ENCODE results near the gene THBS3.
A peak's percentile ranks its signal among the peaks of the same experiment; 100 is the strongest.

The THBS3 gene

GRCh38 chr1:155177918-155178281 is 29.8 kb downstream of the THBS3 start:
- no peak overlapping the region for H3K4me3 ChIP-seq (ENCODE audit: low read length)
- H3K36me3 ChIP-seq (ENCODE audit: control insufficient read depth, insufficient read depth, low read length) = no peaks in the 10 kb centered on the region
- no peak overlapping the region for H3K9ac ChIP-seq (ENCODE audit: low read length)
- peaks cover 5% of the 10 kb centered on the region for H3K27me3 ChIP-seq (ENCODE audit: control insufficient read depth, insufficient read depth, low read length)
- H3K4me1 ChIP-seq (ENCODE audit: control insufficient read depth, insufficient read depth, low read length) = peaks cover 4% of the 10 kb centered on the region
- H3K27ac ChIP-seq (ENCODE audit: low read depth, low read length) = no peak overlapping the region

DNA sequence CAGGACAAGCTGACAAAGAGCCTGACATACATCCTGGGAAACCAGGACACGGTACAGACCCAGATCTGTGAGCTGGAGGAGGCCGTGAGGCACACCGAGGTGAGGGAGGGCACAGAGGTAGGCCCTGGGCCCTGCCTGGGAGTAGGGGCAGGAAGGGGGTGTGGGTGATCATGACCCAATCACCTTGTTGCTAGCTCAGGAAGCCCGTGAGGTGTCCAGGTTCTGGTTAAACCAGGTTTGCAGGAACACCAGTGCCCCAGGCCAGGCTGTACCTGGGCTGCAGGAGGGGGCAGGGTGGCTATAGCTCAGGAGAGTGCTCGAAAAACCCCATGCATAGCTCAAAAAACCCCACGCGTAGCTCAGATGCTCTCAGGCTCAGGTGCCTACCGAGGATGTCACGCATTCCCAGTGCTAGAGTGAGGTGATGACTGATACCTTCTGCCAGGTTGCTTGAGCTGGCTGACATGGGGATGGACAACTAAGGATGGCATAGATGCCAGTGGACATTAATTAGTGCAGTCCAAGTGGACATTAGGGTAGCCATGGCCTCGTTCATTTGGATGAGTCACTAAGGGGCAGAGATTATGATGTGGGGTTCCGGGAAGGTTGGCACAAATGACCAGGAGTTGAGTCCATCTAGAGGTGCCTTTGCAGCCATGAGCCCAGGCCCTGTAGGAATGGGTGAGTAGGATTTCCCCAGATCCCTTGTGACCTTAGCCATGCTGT is 30.3 kb downstream of the THBS3 start:
- Histone ChIP-seq H3K27me3 (ENCODE audit: control insufficient read depth, insufficient read depth, low read length) (peaks cover 5% of the 10 kb centered on the region), H3K4me3 (ENCODE audit: low read length) (no peak overlapping the region), H3K27ac (ENCODE audit: low read depth, low read length) (no peak overlapping the region), H3K4me1 (ENCODE audit: control insufficient read depth, insufficient read depth, low read length) (peaks cover 7% of the 10 kb centered on the region), H3K9ac (ENCODE audit: low read length) (no peak overlapping the region), H3K36me3 (ENCODE audit: control insufficient read depth, insufficient read depth, low read length) (no peaks in the 10 kb centered on the region)

DNA sequence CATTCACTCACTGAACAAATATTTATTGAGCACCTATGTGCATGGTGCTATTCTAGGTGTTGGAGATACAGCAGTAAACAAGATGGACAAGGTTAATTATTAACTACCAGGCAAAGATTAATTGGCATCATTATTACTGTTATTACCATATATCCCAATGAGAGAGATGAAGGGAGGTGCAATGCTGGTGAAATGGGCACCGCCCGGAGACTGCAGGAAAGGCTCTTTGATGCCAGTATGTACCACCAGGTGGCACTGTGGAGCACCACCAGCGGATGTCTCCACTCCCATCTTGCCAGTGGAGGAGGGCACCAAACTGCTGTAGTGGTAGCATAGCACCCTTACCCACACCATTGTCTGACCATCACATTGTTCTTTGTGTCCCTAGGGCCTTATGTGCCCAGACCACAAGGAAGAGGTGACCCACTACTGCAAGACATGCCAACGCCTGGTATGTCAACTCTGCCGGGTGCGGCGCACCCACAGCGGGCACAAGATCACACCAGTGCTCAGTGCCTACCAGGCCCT is 31.1 kb downstream of the THBS3 start:
- H3K4me1 ChIP-seq (ENCODE audit: control insufficient read depth, insufficient read depth, low read length) = peaks cover 11% of the 10 kb centered on the region
- no peak overlapping the region for H3K27ac ChIP-seq (ENCODE audit: low read depth, low read length)
- no peak overlapping the region for H3K9ac ChIP-seq (ENCODE audit: low read length)
- H3K4me3 ChIP-seq (ENCODE audit: low read length) = no peak overlapping the region
- peaks cover 5% of the 10 kb centered on the region for H3K27me3 ChIP-seq (ENCODE audit: control insufficient read depth, insufficient read depth, low read length)
- H3K36me3 ChIP-seq (ENCODE audit: control insufficient read depth, insufficient read depth, low read length) = no peaks in the 10 kb centered on the region

- peaks cover 11% of the 10 kb centered on the region for H3K4me1 ChIP-seq (ENCODE audit: control insufficient read depth, insufficient read depth, low read length)
- H3K9ac ChIP-seq (ENCODE audit: low read length) = no peak overlapping the region
- H3K36me3 ChIP-seq (ENCODE audit: control insufficient read depth, insufficient read depth, low read length) = no peaks in the 10 kb centered on the region
- H3K4me3 ChIP-seq (ENCODE audit: low read length) = no peak overlapping the region
- peaks cover 5% of the 10 kb centered on the region for H3K27me3 ChIP-seq (ENCODE audit: control insufficient read depth, insufficient read depth, low read length)
- no peak overlapping the region for H3K27ac ChIP-seq (ENCODE audit: low read depth, low read length)
Measured at GRCh38 chr1:155175927-155176371, 31.7 kb downstream of the THBS3 start.

DNA sequence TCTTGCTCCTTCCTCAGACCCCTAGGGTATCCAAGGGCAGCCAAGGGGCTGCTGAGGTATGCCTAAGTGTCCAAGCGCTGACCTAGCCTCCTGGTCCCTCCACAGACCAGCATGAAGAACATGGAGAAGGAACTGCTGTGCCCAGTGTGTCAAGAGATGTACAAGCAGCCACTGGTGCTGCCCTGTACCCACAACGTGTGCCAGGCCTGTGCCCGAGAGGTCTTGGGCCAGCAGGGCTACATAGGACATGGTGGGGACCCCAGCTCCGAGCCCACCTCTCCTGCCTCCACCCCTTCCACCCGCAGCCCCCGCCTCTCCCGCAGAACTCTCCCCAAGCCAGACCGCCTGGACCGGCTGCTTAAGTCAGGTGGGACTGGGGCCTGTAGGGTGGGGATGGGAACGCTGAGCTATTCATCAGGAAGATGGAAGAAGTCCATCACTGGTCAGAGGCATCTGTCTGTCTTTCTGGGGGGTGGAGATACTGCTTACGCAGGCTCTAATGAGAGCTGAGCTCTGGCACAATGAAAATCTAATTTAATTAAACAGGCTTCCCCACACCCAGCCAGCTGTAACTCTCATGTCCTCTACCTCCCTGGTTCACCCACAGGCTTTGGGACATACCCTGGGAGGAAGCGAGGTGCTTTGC is 32.3 kb downstream of the THBS3 start:
- H3K9ac ChIP-seq (ENCODE audit: low read length) = no peak overlapping the region

DNA sequence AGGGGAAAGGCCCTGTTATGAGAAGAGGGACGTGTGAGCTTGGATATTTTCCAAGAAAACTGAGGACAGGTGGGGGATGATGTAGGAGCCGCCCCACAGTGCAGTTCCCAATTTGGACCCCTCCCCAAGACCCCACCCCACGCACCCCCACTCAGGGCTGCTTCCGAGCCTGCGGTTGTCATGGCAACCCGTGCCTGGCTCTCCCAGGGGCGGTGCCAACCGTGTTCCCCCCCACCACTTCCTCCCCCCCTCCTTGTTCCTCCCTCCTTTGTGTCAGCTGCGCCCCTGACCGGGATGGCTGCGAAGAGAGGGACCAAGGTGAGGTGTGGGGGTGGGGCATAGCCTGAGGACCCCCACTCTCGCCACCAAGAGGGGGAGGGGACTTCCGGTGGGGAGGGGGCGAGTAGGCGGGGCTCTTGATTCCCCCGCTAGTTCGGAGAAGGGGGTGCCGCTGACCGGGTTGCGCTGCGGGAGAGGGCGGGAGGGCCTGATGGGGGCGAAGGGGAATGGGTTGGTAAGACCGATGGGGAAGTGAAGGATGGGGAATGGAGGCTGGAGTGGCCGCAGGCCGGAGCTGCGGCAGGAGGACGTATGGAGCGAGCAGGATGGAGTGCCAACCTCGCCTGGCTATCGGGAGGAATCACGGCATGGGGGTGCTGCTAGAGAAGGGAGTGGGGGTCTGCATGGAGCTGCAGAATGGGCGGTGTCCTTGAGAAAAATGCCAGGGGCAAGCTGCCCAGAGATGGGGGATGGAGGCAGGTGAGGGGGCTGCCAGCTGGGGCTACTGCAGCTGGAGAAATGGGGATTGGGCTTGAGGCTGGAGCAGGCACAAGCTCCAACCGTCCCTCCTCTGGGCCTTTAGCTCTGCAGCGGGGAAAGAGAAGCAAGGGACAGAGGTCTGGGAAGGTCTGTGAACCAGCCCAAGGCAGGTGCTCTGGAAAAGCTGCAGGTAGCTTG is 33.1 kb downstream of the THBS3 start:
- Histone ChIP-seq H3K27ac (ENCODE audit: low read depth, low read length) (no peak overlapping the region), H3K36me3 (ENCODE audit: control insufficient read depth, insufficient read depth, low read length) (peaks cover 3% of the 10 kb centered on the region), H3K27me3 (ENCODE audit: control insufficient read depth, insufficient read depth, low read length) (peaks cover 5% of the 10 kb centered on the region), H3K4me3 (ENCODE audit: low read length) (peak overlapping the region; percentile 25), H3K9ac (ENCODE audit: low read length) (no peak overlapping the region), H3K4me1 (ENCODE audit: control insufficient read depth, insufficient read depth, low read length) (peaks cover 11% of the 10 kb centered on the region)

More for the DNA sequence above, 32.3 kb downstream of the THBS3 start:
- peaks cover 11% of the 10 kb centered on the region for H3K4me1 ChIP-seq (ENCODE audit: control insufficient read depth, insufficient read depth, low read length)
- peaks cover 5% of the 10 kb centered on the region for H3K27me3 ChIP-seq (ENCODE audit: control insufficient read depth, insufficient read depth, low read length)
- no peak overlapping the region for H3K27ac ChIP-seq (ENCODE audit: low read depth, low read length)
- H3K4me3 ChIP-seq (ENCODE audit: low read length) = no peak overlapping the region
- H3K36me3 ChIP-seq (ENCODE audit: control insufficient read depth, insufficient read depth, low read length) = no peaks in the 10 kb centered on the region

DNA sequence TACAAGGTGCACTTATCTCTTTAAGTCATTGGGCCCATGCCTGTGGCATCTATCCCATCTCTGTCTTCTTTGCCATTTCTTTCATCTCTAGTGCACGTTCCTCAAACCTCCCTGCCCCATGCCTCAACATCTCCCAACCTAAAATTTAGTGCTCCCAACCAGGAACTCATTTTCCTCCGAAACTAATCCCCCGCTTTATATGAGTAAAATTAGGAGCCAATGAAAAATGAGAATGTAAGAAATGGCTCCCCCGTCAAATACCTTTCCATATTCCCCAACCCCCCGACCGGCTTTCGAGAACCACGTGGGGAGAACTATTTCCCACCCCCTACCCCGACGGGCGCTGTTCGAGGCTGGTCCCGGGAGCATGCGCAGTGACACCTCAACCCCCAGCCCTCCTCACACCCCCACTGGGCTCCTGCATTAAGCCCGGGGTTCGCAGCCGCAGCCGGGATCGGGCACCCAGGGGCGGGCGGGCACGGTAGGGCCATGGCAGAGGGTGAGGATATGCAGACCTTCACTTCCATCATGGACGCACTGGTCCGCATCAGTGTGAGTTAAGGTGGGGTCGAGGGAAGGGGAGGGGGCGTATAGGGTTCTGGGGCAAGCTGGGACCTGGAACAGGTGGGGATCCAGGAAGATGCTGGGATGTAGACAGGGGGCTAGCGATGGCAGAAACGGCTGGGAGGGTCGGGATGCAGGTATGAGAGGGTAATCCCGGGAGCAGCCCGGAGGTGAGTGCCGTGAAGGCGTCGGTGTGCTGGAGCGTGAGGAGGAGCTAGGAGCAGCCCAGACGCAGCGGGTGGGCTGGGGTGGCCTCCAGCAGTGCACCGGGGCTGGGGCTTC is 34.0 kb downstream of the THBS3 start, which contains the start of gene TRIM46:
TSS of gene TRIM46 (plus strand) at position 372 of the 846 bp plus-strand sequence. CDS start at position 490, 118 bp downstream.
- H3K9ac ChIP-seq (ENCODE audit: low read length) = peak within 1 kb of the TSS; percentile 85
- H3K36me3 ChIP-seq (ENCODE audit: control insufficient read depth, insufficient read depth, low read length) = peaks cover 3% of the 10 kb centered on the region
- peak within 1 kb of the TSS; percentile 97 for H3K27ac ChIP-seq (ENCODE audit: low read depth, low read length)
- H3K27me3 ChIP-seq (ENCODE audit: control insufficient read depth, insufficient read depth, low read length) = peaks cover 5% of the 10 kb centered on the region
- peak within 1 kb of the TSS; percentile 92 for H3K4me3 ChIP-seq (ENCODE audit: low read length)
- H3K4me1 ChIP-seq (ENCODE audit: control insufficient read depth, insufficient read depth, low read length) = peaks cover 11% of the 10 kb centered on the region

DNA sequence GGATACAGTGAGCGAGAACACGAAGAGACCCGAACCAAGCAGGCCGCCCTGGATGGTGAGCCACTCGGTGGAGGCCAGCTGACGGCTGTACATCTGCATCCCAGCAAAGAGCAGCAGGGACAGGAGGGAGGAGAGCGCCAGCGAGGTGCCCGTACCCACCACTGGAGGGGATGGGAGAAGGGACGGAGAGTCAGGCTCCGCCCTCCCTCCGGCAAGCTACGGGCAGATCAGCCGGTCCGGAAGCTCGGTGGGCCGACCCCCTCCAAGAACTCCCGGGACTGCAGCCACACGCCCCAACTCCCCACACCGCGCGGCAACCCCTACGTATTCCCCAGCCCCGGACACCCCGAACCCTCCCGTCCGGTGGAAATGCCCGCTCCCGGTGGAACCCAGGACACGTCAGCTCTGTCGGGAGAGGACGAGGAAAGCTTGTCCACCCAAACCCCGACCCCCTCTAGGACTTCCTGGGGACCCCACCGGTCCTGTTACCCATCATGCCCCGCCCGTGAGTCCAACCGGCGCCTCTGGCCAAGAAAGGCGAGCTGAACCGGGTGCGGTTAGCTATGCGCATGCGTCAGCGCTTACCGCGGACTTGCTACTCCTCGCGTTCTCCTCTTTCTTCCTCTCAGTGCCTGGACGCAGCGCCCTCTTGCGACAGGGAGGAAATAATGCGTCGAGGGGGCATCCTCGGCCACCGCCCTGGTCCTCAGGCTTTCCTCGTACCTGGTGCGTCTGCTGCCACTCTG is 34.8 kb downstream of the THBS3 start, which contains the start of gene KRTCAP2:
TSS of gene KRTCAP2 (minus strand) at position 573 of the 746 bp plus-strand sequence. CDS start at position 493, 80 bp downstream.
- Histone ChIP-seq H3K9ac (ENCODE audit: low read length) (peak within 1 kb of the TSS; percentile 85), H3K27me3 (ENCODE audit: control insufficient read depth, insufficient read depth, low read length) (peaks cover 5% of the 10 kb centered on the region), H3K4me3 (ENCODE audit: low read length) (peak within 1 kb of the TSS; percentile 92), H3K4me1 (ENCODE audit: control insufficient read depth, insufficient read depth, low read length) (peaks cover 11% of the 10 kb centered on the region), H3K27ac (ENCODE audit: low read depth, low read length) (peak within 1 kb of the TSS; percentile 97), H3K36me3 (ENCODE audit: control insufficient read depth, insufficient read depth, low read length) (peaks cover 3% of the 10 kb centered on the region)

DNA sequence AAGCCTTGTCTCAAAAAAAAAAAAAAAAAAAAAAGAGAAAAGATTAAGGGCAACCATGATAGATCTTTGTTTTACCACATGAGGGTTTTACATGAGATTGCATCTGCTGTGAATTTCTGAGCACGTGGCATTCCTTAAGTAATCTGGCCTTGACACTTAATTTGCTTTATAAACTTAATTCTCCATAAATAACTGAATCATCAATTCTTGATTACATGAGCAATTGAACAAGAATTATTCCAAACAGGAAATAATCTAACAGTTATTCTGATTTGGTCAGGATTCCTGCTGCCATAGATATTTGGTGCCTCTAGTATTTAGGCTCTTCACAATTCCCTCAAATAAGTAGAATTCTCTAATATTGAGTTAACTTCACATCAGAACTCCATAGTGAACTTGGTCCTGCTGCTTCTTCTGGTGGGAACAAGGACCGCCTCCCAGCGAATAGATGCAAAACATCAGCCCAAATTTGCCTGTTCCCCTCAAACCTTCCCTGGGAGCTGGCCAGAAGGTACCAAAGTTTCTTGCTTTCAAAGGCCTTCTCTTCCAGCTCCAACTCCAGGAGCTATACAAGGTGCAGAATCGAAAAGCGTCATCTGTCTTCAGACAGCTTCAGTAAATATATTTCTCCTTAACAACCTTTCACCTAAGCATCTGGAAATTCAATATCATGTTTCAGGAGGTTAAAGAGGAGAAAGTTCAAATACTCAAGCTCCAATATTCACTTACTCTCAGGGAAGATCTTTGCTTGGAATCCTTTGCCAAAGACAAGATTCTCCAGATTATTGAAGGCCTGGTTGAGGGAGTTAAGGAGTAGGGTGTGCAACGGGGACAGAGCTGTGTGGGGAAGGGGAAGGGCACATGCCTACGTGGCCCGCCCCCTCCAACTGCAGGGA is 35.6 kb downstream of the THBS3 start:
- peaks cover 15% of the 10 kb centered on the region for H3K4me1 ChIP-seq (ENCODE audit: control insufficient read depth, insufficient read depth, low read length)
- peaks cover 3% of the 10 kb centered on the region for H3K36me3 ChIP-seq (ENCODE audit: control insufficient read depth, insufficient read depth, low read length)
- H3K4me3 ChIP-seq (ENCODE audit: low read length) = peak overlapping the region; percentile 92
- peak overlapping the region; percentile 85 for H3K9ac ChIP-seq (ENCODE audit: low read length)
- peaks cover 5% of the 10 kb centered on the region for H3K27me3 ChIP-seq (ENCODE audit: control insufficient read depth, insufficient read depth, low read length)
- peak overlapping the region; percentile 97 for H3K27ac ChIP-seq (ENCODE audit: low read depth, low read length)

DNA sequence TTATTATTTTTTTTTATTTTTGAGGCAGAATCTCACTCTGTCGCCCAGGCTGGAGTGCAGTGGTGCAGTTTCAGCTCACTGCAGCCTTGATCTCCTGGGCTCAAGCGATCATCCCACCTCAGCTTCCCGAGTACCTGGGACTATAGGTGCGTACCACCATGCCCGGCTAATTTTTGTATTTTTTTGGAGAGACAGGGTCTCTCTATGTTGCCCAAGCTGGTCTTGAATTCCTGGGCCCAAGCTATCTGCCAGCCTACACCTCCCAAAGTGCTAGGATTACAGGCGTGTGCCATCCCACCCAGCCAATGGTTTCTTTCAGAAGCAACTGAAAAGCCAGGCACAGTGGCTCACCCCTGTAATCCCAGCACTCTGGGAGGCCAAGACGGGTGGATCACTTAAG is 36.9 kb downstream of the THBS3 start:
- H3K9ac ChIP-seq (ENCODE audit: low read length) = no peak overlapping the region
- peaks cover 3% of the 10 kb centered on the region for H3K36me3 ChIP-seq (ENCODE audit: control insufficient read depth, insufficient read depth, low read length)
- H3K4me3 ChIP-seq (ENCODE audit: low read length) = no peak overlapping the region
- peaks cover 11% of the 10 kb centered on the region for H3K4me1 ChIP-seq (ENCODE audit: control insufficient read depth, insufficient read depth, low read length)
- peaks cover 5% of the 10 kb centered on the region for H3K27me3 ChIP-seq (ENCODE audit: control insufficient read depth, insufficient read depth, low read length)
- H3K27ac ChIP-seq (ENCODE audit: low read depth, low read length) = no peak overlapping the region
